Right atrium auricular region (tissue), 2 donors: ENCODE results near the gene MPO. TPM values are rescaled to one million over a fixed set of nuclear protein-coding genes. Genes with fewer than 3 reads are reported as not detected.

Source experiments
- DNase-seq: peaks from one replicate; pipeline ENCODE4 v3.0.0-alpha.2; 2019; ENCODE audit warnings: low spot score
- H3K27ac ChIP-seq, 2 donors: fragments of 200-600 bp; sonication (generic); 1 replicate in 1 of 2; 2 replicates in 1 of 2; pipeline ENCODE4 v1.5.1; 2016 to 2019
- H3K27me3 ChIP-seq, 2 donors: fragments of 200-600 bp; sonication (generic); one replicate each; pipeline versions ENCODE4 v1.5.1 to v1.6.0; 2017 to 2019
- H3K36me3 ChIP-seq: fragments of 200-600 bp; sonication (generic); one replicate; pipeline ENCODE4 v1.5.1; 2016
- H3K4me1 ChIP-seq, 2 donors: fragments of 200-600 bp; sonication (generic); one replicate each; pipeline versions ENCODE4 v1.5.1 to v1.6.0; 2017 to 2019
- H3K4me3 ChIP-seq, 2 donors: fragments of 200-600 bp; sonication (generic); 1 replicate in 1 of 2; 2 replicates in 1 of 2; pipeline ENCODE4 v1.5.1; 2017 to 2019; ENCODE audit warnings: mild to moderate bottlenecking in 1 of 2, moderate library complexity in 1 of 2
- H3K9me3 ChIP-seq, 2 donors: fragments of 200-600 bp; sonication (generic); one replicate each; pipeline ENCODE4 v1.5.1; 2019
- CTCF ChIP-seq, 2 donors: fragments of 200-600 bp; sonication (generic); IDR thresholded peaks; one replicate each; pipeline ENCODE4 v1.5.1; 2019; ENCODE audit warnings: antibody characterized with exemption in 2 of 2
- total RNA-seq, 2 donors: library from RNA; depleted of rRNA; stranded (reverse); fragments of >200 nt; gene quantifications; one replicate each; pipeline ENCODE4 v1.1.0, GENCODE V29; 2016

Gene MPO
- under 1 TPM; 0.12 to 0.30 TPM for total RNA-seq

GRCh38 chr17:58280480-58281217 is at the start of gene MPO:
Gene MPO (minus strand): TSS chr17:58280935. CDS start chr17:58280758, 177 bp downstream.
- Histone ChIP-seq H3K27me3 (no peaks in the 10 kb centered on the region), H3K9me3 (no peaks in the 10 kb centered on the region), H3K27ac (no peak within 1 kb of the TSS), H3K36me3 (no peaks in the 10 kb centered on the region), H3K4me3 (no peak within 1 kb of the TSS), H3K4me1 (peaks cover 0 to 9% of the 10 kb centered on the region in 2 donors)
- no peak for TF ChIP-seq CTCF (IDR thresholded peaks at IDR 0.05)
- DNase-seq = peak; percentile 38

- Histone ChIP-seq H3K36me3 (no peaks in the 10 kb centered on the region), H3K4me3 (peak overlapping the region in 1 of 2 donors; percentile 44), H3K27me3 (peaks cover 0 to 3% of the 10 kb centered on the region in 2 donors), H3K9me3 (no peaks in the 10 kb centered on the region), H3K27ac (no peak overlapping the region), H3K4me1 (peaks cover 0 to 5% of the 10 kb centered on the region in 2 donors)
- TF ChIP-seq CTCF (IDR thresholded peaks at IDR 0.05) = no peak
- no peak for DNase-seq
Observed at GRCh38 chr17:58329810-58330537, 49.2 kb upstream of the MPO start.

- DNase-seq = no peak
- H3K27ac ChIP-seq = no peak overlapping the region
- H3K4me1 ChIP-seq = peaks cover 0 to 10% of the 10 kb centered on the region in 2 donors
- peaks cover 0 to 3% of the 10 kb centered on the region in 2 donors for H3K27me3 ChIP-seq
- H3K4me3 ChIP-seq = no peak overlapping the region
- no peaks in the 10 kb centered on the region for H3K36me3 ChIP-seq
- TF ChIP-seq CTCF (IDR thresholded peaks at IDR 0.05) = peak in 1 of 2 donors; percentile 23
- H3K9me3 ChIP-seq = no peaks in the 10 kb centered on the region
Observed at GRCh38 chr17:58329035-58329809, 48.5 kb upstream of the MPO start.

- Histone ChIP-seq H3K27me3 (peaks cover 0 to 3% of the 10 kb centered on the region in 2 donors), H3K9me3 (no peaks in the 10 kb centered on the region), H3K36me3 (no peaks in the 10 kb centered on the region), H3K27ac (no peak within 1 kb of the TSS), H3K4me3 (no peak within 1 kb of the TSS), H3K4me1 (peaks cover 0 to 10% of the 10 kb centered on the region in 2 donors)
- TF ChIP-seq CTCF (IDR thresholded peaks at IDR 0.05) = no peak
- no peak for DNase-seq
Observed at GRCh38 chr17:58328195-58329034, 47.7 kb upstream of the MPO start, which contains the start of gene TSPOAP1. Gene TSPOAP1 (minus strand): TSS chr17:58328795. CDS start chr17:58327920, 875 bp downstream.
